GM12875 (cell line): ENCODE data around the gene LTBR.

Experiments
- H3K4me3 ChIP-seq: one replicate; pipeline ENCODE4 v1.5.1; 2011; ENCODE audit warnings: low read depth, low read length, control low read depth
- CTCF ChIP-seq: IDR thresholded peaks from 2 replicates; pipeline ENCODE4 v1.5.1; 2011; ENCODE audit warnings: low read depth, mild to moderate bottlenecking, control low read depth, inconsistent platforms, low read length, moderate library complexity, borderline replicate concordance; ENCODE audit not compliant: insufficient read depth

LTBR gene

GRCh38 chr12:6360578-6361490 lies 23.1 kb upstream of the LTBR start:
- no peak overlapping the region for H3K4me3 ChIP-seq
- no peak for TF ChIP-seq CTCF

- H3K4me3 ChIP-seq: no peak overlapping the region
- TF ChIP-seq CTCF: no peak
These were observed 22.1 kb upstream of the LTBR start for GRCh38 chr12:6361834-6362233.

GRCh38 chr12:6362403-6362802 lies 21.6 kb upstream of the LTBR start:
- TF ChIP-seq CTCF: no peak
- no peak overlapping the region for H3K4me3 ChIP-seq

GRCh38 chr12:6363010-6363329 lies 21.0 kb upstream of the LTBR start:
- H3K4me3 ChIP-seq: no peak overlapping the region

GRCh38 chr12:6363330-6364043 lies 20.5 kb upstream of the LTBR start:
- peak overlapping the region; percentile 3 for H3K4me3 ChIP-seq
- TF ChIP-seq CTCF: no peak

More at GRCh38 chr12:6363010-6363329, 21.0 kb upstream of the LTBR start:
- TF ChIP-seq CTCF: no peak

- H3K4me3 ChIP-seq: no peak overlapping the region
- no peak for TF ChIP-seq CTCF
These were observed 20.0 kb upstream of the LTBR start for GRCh38 chr12:6364044-6364374.
